GM18861 (cell line): ENCODE data around the gene PHGDH.
"Not testable (repeated sequence)": the region's sequence is repeated elsewhere in the genome, so short reads cannot be mapped to it uniquely, and the experiment has no call there.

Experiments
- ATAC-seq: cut with Tn5 transposase; IDR thresholded peaks from one replicate; pipeline ENCODE4 v1.9.1; 2021; ENCODE audit not compliant: unreplicated experiment

The PHGDH gene

DNA sequence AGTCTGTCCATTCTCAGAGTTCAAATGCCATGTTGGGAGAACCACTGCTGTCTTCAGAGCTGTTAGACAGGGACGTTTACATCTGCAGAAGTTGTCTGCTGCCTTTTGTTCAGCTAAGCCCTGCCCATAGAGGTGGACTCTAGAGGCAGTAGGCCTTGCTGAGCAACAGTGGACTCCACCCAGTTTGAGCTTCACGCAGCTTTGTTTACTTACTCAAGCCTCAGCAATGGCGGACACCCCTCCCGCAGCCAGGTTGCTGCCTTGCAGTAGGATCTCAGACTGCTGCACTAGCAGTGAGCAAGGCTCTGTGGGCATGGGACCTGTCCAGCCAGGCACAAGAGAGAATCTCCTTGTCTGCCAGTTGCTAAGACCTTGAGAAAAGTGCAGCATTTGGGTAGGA lies 14.9 kb upstream of the PHGDH start:
- ATAC-seq: not testable (repeated sequence)

- ATAC-seq: no peak
Observed at GRCh38 chr1:119697598-119697997, 14.1 kb upstream of the PHGDH start.

GRCh38 chr1:119700326-119700725 lies 11.4 kb upstream of the PHGDH start:
- ATAC-seq: no peak

- no peak for ATAC-seq
Observed at GRCh38 chr1:119701659-119702058, 10.1 kb upstream of the PHGDH start.

- no peak for ATAC-seq
Observed at GRCh38 chr1:119702384-119702783, 9.3 kb upstream of the PHGDH start.

DNA sequence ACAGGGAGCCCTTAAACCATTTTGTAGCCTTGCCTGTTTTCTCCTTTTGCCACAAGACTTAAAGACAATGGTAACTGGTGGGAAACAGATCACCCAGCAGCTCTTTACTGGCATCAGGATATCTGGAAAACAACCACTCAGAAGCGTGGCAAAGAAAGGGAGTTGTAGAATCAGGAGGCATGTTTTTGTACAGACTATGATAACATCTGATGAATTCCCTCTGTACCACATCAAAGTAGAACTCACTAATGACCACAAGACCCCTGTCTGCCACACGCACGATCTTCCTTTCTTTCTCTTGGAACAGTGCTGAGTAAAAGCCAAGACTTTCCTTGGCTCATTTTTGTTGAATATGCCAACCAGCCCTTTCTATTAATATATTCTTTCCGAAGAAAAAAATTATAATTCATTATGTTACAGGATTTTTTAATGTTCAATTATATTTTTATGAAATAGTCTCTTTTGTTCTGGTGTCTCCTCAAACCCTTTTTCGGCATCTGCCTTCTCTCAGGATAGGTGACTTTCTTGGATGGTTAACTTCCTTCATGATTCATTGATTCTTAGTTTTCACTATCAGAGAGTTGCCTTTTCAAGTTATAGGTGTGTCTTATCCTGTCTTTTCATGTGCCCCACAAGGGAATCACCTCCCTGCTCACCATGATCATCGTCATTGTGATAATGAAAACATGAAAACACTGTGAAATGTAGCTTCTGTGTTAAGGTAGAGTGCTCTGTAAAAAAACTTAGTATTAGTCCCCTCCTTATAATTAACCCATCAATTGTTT lies 7.9 kb upstream of the PHGDH start:
- ATAC-seq: no peak

- ATAC-seq: not testable (repeated sequence)
Observed at GRCh38 chr1:119706599-119706998, 5.1 kb upstream of the PHGDH start.

GRCh38 chr1:119711356-119711803 lies 354 bp upstream of the PHGDH start:
- ATAC-seq: not testable (repeated sequence)

- ATAC-seq: no peak
Observed at GRCh38 chr1:119712342-119713038, 756 bp downstream of the PHGDH start.

DNA sequence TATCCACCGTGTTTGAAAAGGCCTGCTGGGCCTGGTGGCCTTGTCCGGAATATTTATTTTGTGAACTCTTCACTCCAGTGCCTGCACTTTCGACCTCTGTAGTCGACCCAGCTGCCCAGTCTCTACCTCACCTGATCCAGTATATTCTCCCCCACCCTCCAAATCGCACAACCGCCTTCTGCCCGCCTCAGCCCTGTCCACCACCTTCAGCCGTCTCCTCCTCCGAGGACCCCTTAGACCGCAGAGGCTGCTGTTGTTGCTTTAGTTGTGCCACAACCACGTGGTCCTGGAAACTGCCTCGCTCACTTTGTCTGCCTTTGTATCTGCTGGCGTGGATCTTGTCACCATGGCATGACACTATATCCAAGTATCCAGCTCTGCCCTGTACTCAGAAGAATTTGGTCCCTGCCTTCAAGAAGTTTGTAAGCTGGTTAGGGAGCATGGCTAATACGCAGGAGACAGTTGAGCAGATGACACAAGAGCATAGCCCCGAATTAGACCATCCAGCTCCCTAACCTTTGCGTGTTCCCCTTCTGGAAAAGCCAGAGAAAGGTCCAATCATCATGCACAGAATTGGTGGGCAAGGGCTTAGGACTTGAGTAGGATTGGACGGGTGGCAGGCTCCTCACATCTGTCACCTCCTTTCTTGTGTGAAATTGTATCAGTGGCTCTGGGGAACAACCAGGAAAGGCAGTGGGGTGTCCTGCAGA lies 1.5 kb downstream of the PHGDH start:
- ATAC-seq: no peak

GRCh38 chr1:119713749-119714456 lies 2.2 kb downstream of the PHGDH start:
- no peak for ATAC-seq

DNA sequence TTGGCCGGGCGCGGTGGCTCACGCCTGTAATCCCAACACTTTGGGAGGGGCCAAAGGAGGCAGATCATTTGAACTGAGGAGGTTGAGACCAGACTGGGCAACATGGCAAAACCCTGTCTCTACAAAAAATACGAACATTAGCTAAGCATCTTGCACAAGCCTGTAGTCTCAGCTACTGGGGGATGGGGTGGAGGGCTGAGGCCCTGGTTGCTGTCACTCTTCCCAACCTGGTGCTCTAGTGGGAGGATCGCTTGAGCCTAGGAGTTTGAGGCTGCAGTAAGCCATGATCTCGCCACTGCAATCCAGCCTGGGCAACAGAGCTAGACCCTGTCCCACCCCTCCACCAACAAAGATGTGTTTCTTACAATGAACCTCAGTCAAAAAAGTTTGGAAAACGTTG lies 2.8 kb downstream of the PHGDH start:
- no peak for ATAC-seq

DNA sequence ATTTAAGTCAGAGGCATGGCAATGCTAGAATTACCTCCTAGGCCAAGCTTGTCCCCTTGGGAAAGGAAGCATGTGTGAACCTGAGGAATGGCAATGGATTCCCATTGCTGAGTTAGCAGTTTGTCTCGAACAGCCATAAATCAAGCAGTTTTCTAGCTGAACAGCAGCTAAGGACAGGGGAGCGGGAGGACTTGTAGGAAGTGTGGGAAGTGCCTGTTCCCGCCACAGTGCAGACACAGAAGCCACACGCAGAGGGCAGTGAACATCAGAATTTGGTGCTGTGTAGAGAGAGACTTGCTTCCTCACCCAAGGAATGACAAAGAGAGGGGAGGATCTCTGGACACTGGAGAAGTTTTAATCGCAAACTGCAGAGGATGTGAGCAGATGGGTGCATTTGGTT lies 3.8 kb downstream of the PHGDH start:
- ATAC-seq: no peak

- no peak for ATAC-seq
Observed at GRCh38 chr1:119718409-119718808, 6.7 kb downstream of the PHGDH start.

DNA sequence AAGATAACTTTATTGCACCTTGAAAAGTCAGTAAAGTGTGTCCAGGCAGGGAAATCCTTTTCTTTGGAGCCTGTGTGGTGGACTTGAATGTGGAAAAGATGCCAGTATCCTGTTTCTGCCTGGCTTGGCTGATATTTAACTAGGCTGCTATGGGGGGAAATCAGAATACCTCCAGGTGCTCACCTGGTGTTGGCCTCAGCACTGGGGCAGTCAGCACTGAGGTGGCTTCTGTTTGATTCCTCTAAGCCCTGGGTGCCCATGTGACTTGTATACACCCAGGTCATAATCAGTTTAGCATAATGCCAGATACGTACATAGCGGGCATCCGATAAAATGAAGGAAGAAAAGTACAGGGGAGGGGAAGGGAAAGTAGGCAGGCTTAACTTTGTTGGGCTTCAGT lies 7.2 kb downstream of the PHGDH start:
- no peak for ATAC-seq

DNA sequence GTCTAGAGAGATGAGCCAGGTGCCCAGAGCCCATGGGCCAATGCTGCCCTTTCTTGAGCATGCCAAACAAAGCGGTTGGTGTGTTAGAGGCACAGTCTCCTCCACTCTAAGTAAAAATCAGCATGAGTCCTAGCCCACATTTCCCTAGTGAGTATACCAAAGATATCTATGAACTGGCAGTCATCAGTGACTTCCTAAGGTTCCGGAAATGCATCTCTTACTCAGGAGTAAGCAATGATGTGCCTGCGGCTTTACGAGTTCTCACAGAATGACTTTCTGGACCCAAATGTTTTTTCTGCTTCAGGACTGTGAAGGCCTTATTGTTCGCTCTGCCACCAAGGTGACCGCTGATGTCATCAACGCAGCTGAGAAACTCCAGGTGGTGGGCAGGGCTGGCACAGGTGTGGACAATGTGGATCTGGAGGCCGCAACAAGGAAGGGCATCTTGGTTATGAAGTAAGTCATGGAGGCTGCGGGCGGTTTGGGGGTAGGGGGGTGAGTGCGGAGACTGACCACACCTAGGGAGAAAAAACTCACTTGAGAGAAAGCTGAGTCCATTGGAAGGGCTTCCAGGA lies 9.2 kb downstream of the PHGDH start:
- no peak for ATAC-seq

DNA sequence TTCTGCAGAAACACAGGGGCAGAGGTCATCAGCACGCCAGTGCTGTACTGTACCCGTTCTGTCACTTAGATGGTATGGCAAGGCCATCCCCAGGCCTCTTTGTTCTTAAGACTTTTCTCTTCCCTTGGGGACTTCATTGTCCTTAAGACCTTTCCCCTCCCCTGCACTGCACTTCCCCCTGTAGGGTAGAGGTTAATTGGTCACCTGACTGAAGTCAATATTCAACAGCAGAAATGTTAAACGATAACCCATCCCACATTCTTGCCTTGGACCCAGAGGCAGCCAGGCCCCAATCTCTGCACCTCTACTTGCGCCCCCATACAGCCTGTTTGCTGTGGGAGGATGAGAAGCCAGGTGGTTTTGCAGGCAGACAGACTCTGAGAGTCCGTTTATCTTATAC lies 10.2 kb downstream of the PHGDH start:
- ATAC-seq: no peak

GRCh38 chr1:119724611-119725218 lies 13.0 kb downstream of the PHGDH start:
- ATAC-seq: no peak

GRCh38 chr1:119725626-119726025 lies 13.9 kb downstream of the PHGDH start:
- ATAC-seq: no peak

GRCh38 chr1:119727991-119728390 lies 16.3 kb downstream of the PHGDH start:
- peak; percentile 60 for ATAC-seq
